ENCODE measurements around the gene CALB2. TPM values are rescaled to one million over a fixed set of nuclear protein-coding genes. Genes with fewer than 3 reads are reported as not detected.

CALB2 gene
- total and polyA plus RNA-seq, 2 of the 13 experiments (the other 11 are each of a cell fraction or from before 2014, with no cell fraction given) = 0.37 to 0.40 TPM

DNA sequence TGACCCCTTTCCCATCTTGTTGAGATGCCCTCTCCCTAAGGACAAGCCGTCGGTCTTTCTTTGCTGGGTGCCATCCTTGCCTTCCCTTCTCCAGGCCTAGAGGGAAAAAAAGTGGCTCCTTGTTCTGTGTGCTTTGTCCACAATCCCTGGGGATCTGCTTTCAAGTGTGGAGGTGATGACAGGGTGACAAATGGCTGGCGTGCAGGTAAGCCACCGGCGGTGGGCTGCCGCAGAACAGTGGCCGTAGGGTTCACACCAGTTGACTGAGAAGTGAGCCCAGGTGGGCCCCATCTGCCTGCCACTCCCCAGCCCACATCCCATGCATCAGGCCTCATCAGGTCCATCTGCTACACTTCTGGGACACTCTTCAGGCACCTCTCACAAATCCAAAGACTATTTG, 11.4 kb upstream of the CALB2 start (continued):
- no peak for TF ChIP-seq THAP9 (CRISPR knock-in tag; IDR thresholded peaks at IDR 0.05; ENCODE audit: borderline replicate concordance)

GRCh38 chr16:71348262-71349085, 10.0 kb upstream of the CALB2 start:
- Histone ChIP-seq H3K4me1 (ENCODE audit: insufficient read depth, low read length) (no peaks in the 10 kb centered on the region), H3K36me3 (replicated peaks in 1 of 2; ENCODE audit: control insufficient read depth in 1 of 2, insufficient read depth in 2 of 2, low read length in 2 of 2) (no peaks in the 10 kb centered on the region), H3K79me2 (ENCODE audit: insufficient read depth, low read length) (no peaks in the 10 kb centered on the region), H3K27ac (ENCODE audit: extremely low read length, insufficient read depth, low read length) (no peak overlapping the region), H2AFZ (ENCODE audit: low read length) (no peak overlapping the region), H3K4me3 (replicated peaks in 1 of 3; ENCODE audit: insufficient read depth in 1 of 3, low read depth in 2 of 3, low read length in 3 of 3) (no peak overlapping the region), H3K4me2 (ENCODE audit: low read depth, low read length) (no peak overlapping the region), H3K9ac (ENCODE audit: insufficient read depth, low read depth, low read length) (no peak overlapping the region), H4K20me1 (ENCODE audit: insufficient read depth, low read length) (no peaks in the 10 kb centered on the region), H3K27me3 (ENCODE audit: control insufficient read depth in 1 of 2, insufficient read depth in 2 of 2, low read length in 2 of 2) (peaks cover 2 to 71% of the 10 kb centered on the region in 2 experiments), H3K9me3 (ENCODE audit: low read length) (no peaks in the 10 kb centered on the region)
- FAIRE-seq (no peak), DNase-seq (ENCODE audit: low spot score) (no peak), ATAC-seq (no peak)
- intact Hi-C loops (cut with micrococcal nuclease; ENCODE audit: unreplicated experiment) (no loop called here), in situ Hi-C loops (cut with HindIII; ENCODE audit: extremely low pct_ligation_motif_present, low pct_unique_long_range_greater_than_20kb) (no loop called here)
- POLR2A ChIA-PET = no interaction called here
- WGBS (ENCODE audit: low lambda C conversion rate) = 19% methylated on average over 18 of the region's 22 CpGs
- TF ChIP-seq SRF (IDR thresholded peaks at IDR 0.05; ENCODE audit: low read depth, low read length) = no peak
- no peak for TF ChIP-seq AHDC1 (CRISPR knock-in tag; IDR thresholded peaks at IDR 0.05; ENCODE audit: borderline replicate concordance)
- TF ChIP-seq ZNF574 (CRISPR knock-in tag; IDR thresholded peaks at IDR 0.05) = no peak
- no peak for TF ChIP-seq ZFP82 (CRISPR knock-in tag; IDR thresholded peaks at IDR 0.05; ENCODE audit: borderline replicate concordance)
- TF ChIP-seq GATA4 (IDR thresholded peaks at IDR 0.05; ENCODE audit: borderline replicate concordance, low read depth) = no peak
- no peak for TF ChIP-seq POLR2A (IDR thresholded peaks at IDR 0.05; ENCODE audit: insufficient read depth in 1 of 2, low read depth in 2 of 2, low read length in 2 of 2)
- BruUV-seq (replicated peaks) = no TSS peak
- CTCF ChIA-PET (ENCODE audit: low intra/inter-chr PET ratio, low total read pairs) = no interaction called here
